ENCODE results near the gene ETS1.

Gene ETS1

GRCh38 chr11:128551611-128552335 is 35.6 kb downstream of the ETS1 start:
- in situ Hi-C loops (cut with HindIII; ENCODE audit: low pct_unique_long_range_greater_than_20kb, low sequenced_read_pairs), result no loop called here
- no peak for TF ChIP-seq JUND (IDR thresholded peaks at IDR 0.05; ENCODE audit: low read depth)
- DNase-seq (ENCODE audit: low read depth in 1 of 2, low spot score in 1 of 2), result no peak

- no peak for TF ChIP-seq JUND (IDR thresholded peaks at IDR 0.05; ENCODE audit: low read depth)
- no peak for DNase-seq (ENCODE audit: low read depth in 1 of 2, low spot score in 1 of 2)
- in situ Hi-C loops (cut with HindIII; ENCODE audit: low pct_unique_long_range_greater_than_20kb, low sequenced_read_pairs), result no loop called here
Observed at GRCh38 chr11:128551058-128551457, 36.3 kb downstream of the ETS1 start.

- in situ Hi-C loops (cut with HindIII; ENCODE audit: low pct_unique_long_range_greater_than_20kb, low sequenced_read_pairs), result no loop called here
- DNase-seq (ENCODE audit: low read depth in 1 of 2, low spot score in 1 of 2), result no peak
- TF ChIP-seq JUND (IDR thresholded peaks at IDR 0.05; ENCODE audit: low read depth), result no peak
Observed at GRCh38 chr11:128550261-128550821, 37.0 kb downstream of the ETS1 start.

- in situ Hi-C loops (cut with HindIII; ENCODE audit: low pct_unique_long_range_greater_than_20kb, low sequenced_read_pairs), result no loop called here
- TF ChIP-seq JUND (IDR thresholded peaks at IDR 0.05; ENCODE audit: low read depth), result no peak
- no peak for DNase-seq (ENCODE audit: low read depth in 1 of 2, low spot score in 1 of 2)
Observed at GRCh38 chr11:128549256-128549944, 38.0 kb downstream of the ETS1 start.

- no peak for TF ChIP-seq JUND (IDR thresholded peaks at IDR 0.05; ENCODE audit: low read depth)
- no peak for DNase-seq (ENCODE audit: low read depth in 1 of 2, low spot score in 1 of 2)
- in situ Hi-C loops (cut with HindIII; ENCODE audit: low pct_unique_long_range_greater_than_20kb, low sequenced_read_pairs), result no loop called here
Observed at GRCh38 chr11:128548649-128549255, 38.6 kb downstream of the ETS1 start.

- no peak for DNase-seq (ENCODE audit: low read depth in 1 of 2, low spot score in 1 of 2)
- in situ Hi-C loops (cut with HindIII; ENCODE audit: low pct_unique_long_range_greater_than_20kb, low sequenced_read_pairs), result no loop called here
- no peak for TF ChIP-seq JUND (IDR thresholded peaks at IDR 0.05; ENCODE audit: low read depth)
Observed at GRCh38 chr11:128547946-128548648, 39.3 kb downstream of the ETS1 start.

- DNase-seq (ENCODE audit: low read depth in 1 of 2, low spot score in 1 of 2), result no peak
- TF ChIP-seq JUND (IDR thresholded peaks at IDR 0.05; ENCODE audit: low read depth), result no peak
- in situ Hi-C loops (cut with HindIII; ENCODE audit: low pct_unique_long_range_greater_than_20kb, low sequenced_read_pairs), result no loop called here
Observed at GRCh38 chr11:128546916-128547315, 40.4 kb downstream of the ETS1 start.

GRCh38 chr11:128544471-128545051 is 42.8 kb downstream of the ETS1 start:
- DNase-seq (ENCODE audit: low read depth in 1 of 2, low spot score in 1 of 2), result no peak
- in situ Hi-C loops (cut with HindIII; ENCODE audit: low pct_unique_long_range_greater_than_20kb, low sequenced_read_pairs), result no loop called here
- TF ChIP-seq JUND (IDR thresholded peaks at IDR 0.05; ENCODE audit: low read depth), result no peak

GRCh38 chr11:128540469-128540868 is 46.9 kb downstream of the ETS1 start:
- no peak for DNase-seq (ENCODE audit: low read depth in 1 of 2, low spot score in 1 of 2)
- in situ Hi-C loops (cut with HindIII; ENCODE audit: low pct_unique_long_range_greater_than_20kb, low sequenced_read_pairs), result no loop called here
- no peak for TF ChIP-seq JUND (IDR thresholded peaks at IDR 0.05; ENCODE audit: low read depth)

GRCh38 chr11:128536506-128536905 is 50.9 kb downstream of the ETS1 start:
- no peak for DNase-seq (ENCODE audit: low read depth in 1 of 2, low spot score in 1 of 2)
- in situ Hi-C loops (cut with HindIII; ENCODE audit: low pct_unique_long_range_greater_than_20kb, low sequenced_read_pairs), result no loop called here
- no peak for TF ChIP-seq JUND (IDR thresholded peaks at IDR 0.05; ENCODE audit: low read depth)

- no peak for TF ChIP-seq JUND (IDR thresholded peaks at IDR 0.05; ENCODE audit: low read depth)
- no peak for DNase-seq (ENCODE audit: low read depth in 1 of 2, low spot score in 1 of 2)
- in situ Hi-C loops (cut with HindIII; ENCODE audit: low pct_unique_long_range_greater_than_20kb, low sequenced_read_pairs), result no loop called here
Observed at GRCh38 chr11:128535468-128536457, 51.6 kb downstream of the ETS1 start.
